Endothelial cell of umbilical vein (primary cell): ENCODE measurements around the gene SLC24A3. TPM values are rescaled to one million over a fixed set of nuclear protein-coding genes. Genes with fewer than 3 reads are reported as not detected.

Experiments
- BruUV-seq: library from RNA; stranded (reverse); fragments of 400-500 nt; replicated peaks from 2 replicates; lab custom pipeline; 2021; lab: Mats Ljungman, UMichigan
- CTCF ChIA-PET: fragments of 300-600, 350-600 bp; sonication (Branson Sonifier 250); formaldehyde crosslinking; loops from one replicate; lab custom pipeline; 2021; ENCODE audit warnings: antibody characterized with exemption, inconsistent platforms; lab: Charles Lee
- POLR2A ChIA-PET: fragments of 300-600, 350-600 bp; sonication (Branson Sonifier 250); formaldehyde crosslinking; loops from one replicate; lab custom pipeline; 2021; ENCODE audit warnings: antibody characterized with exemption, inconsistent platforms; lab: Charles Lee
- DNase-seq: peaks from one replicate; pipeline ENCODE4 v3.0.0-alpha.2; 2011; ENCODE audit warnings: low read depth, low spot score
- FAIRE-seq: peaks from 2 replicates; lab custom pipeline; 2011; peaks lifted over from hg19 to GRCh38; lab: Jason Lieb, UNC
- H2AFZ ChIP-seq: 2 replicates; pipeline ENCODE4 v1.6.0; 2012; ENCODE audit warnings: low read depth, low read length, control low read depth, inconsistent platforms
- H3K27ac ChIP-seq: 2 replicates; pipeline ENCODE4 v1.5.1; 2011; ENCODE audit warnings: low read depth, mild to moderate bottlenecking, control low read depth, low read length, moderate library complexity; ENCODE audit not compliant: insufficient read depth
- H3K27me3 ChIP-seq, 2 experiments: 2 replicates each; pipeline versions ENCODE4 v1.6.0 to v1.6.1; 2011; ENCODE audit warnings: low read length in 2 of 2, mixed read lengths in 1 of 2; ENCODE audit not compliant: control insufficient read depth in 2 of 2, insufficient read depth in 2 of 2
- H3K36me3 ChIP-seq, 2 experiments: 2 replicates in 1 of 2; 3 replicates in 1 of 2; pipeline ENCODE4 v1.5.1; 2011; ENCODE audit warnings: low read length in 2 of 2, mild to moderate bottlenecking in 1 of 2, moderate library complexity in 1 of 2; ENCODE audit not compliant: control insufficient read depth in 2 of 2, insufficient read depth in 2 of 2; ENCODE audit errors: extremely low read depth in 1 of 2
- H3K4me1 ChIP-seq: 3 replicates; pipeline ENCODE4 v1.5.1; 2011; ENCODE audit warnings: mild to moderate bottlenecking, low read length; ENCODE audit not compliant: control insufficient read depth, insufficient read depth; ENCODE audit errors: extremely low read depth
- H3K4me2 ChIP-seq: 2 replicates; pipeline ENCODE4 v1.6.1; 2011; ENCODE audit warnings: low read length, control low read depth, mixed read lengths; ENCODE audit not compliant: insufficient read depth
- H3K4me3 ChIP-seq, 3 experiments: fragments of 200-600 bp in 1 of 3; sonication (generic), shearing (Covaris generic) in 1 of 3; replicated peaks in 1 of 3; 2 replicates each; pipeline ENCODE4 v1.5.1; 2011 to 2016; ENCODE audit warnings: control low read depth in 3 of 3, low read length in 3 of 3, mild to moderate bottlenecking in 2 of 3, inconsistent platforms in 1 of 3, low read depth in 1 of 3, moderate library complexity in 1 of 3; ENCODE audit not compliant: insufficient read depth in 1 of 3
- H3K79me2 ChIP-seq: 2 replicates; pipeline ENCODE4 v1.6.0; 2012; ENCODE audit warnings: low read length, inconsistent platforms; ENCODE audit not compliant: control insufficient read depth, insufficient read depth
- H3K9ac ChIP-seq: replicated peaks from 2 replicates; pipeline ENCODE3; 2011; ENCODE audit warnings: low read length, control low read depth; ENCODE audit not compliant: insufficient read depth; ENCODE audit errors: extremely low read depth
- H3K9me1 ChIP-seq: replicated peaks from 3 replicates; pipeline ENCODE4 v1.6.0; 2011; ENCODE audit warnings: mild to moderate bottlenecking, low read length; ENCODE audit not compliant: control insufficient read depth, insufficient read depth; ENCODE audit errors: extremely low read depth
- H3K9me3 ChIP-seq: replicated peaks from 2 replicates; pipeline ENCODE4 v1.5.1; 2012; ENCODE audit warnings: low read length, inconsistent platforms; ENCODE audit not compliant: control insufficient read depth, insufficient read depth
- H4K20me1 ChIP-seq: replicated peaks from 2 replicates; pipeline ENCODE3; 2011; ENCODE audit warnings: mild to moderate bottlenecking, low read length; ENCODE audit not compliant: control insufficient read depth, insufficient read depth; ENCODE audit errors: extremely low read depth
- EZH2 ChIP-seq: IDR thresholded peaks from 2 replicates; pipeline ENCODE4 v1.6.1; 2012; ENCODE audit warnings: borderline replicate concordance, low read depth, mild to moderate bottlenecking, moderate library complexity, low read length, inconsistent platforms; ENCODE audit not compliant: severe bottlenecking
- FOS ChIP-seq: IDR thresholded peaks from 2 replicates; pipeline ENCODE4 v1.6.1; 2011; ENCODE audit warnings: mild to moderate bottlenecking, low read length, moderate library complexity, borderline replicate concordance; ENCODE audit not compliant: insufficient read depth
- GATA2 ChIP-seq: IDR thresholded peaks from 2 replicates; pipeline ENCODE4 v1.7.0; 2011; ENCODE audit warnings: low read depth, mild to moderate bottlenecking, moderate library complexity, mixed read lengths, low read length; ENCODE audit not compliant: insufficient read length, insufficient read depth
- JUN ChIP-seq: IDR thresholded peaks from 2 replicates; pipeline ENCODE4 v1.6.1; 2011; ENCODE audit warnings: borderline replicate concordance, low read depth; ENCODE audit not compliant: insufficient read length, insufficient read depth
- MAX ChIP-seq: IDR thresholded peaks from 2 replicates; pipeline ENCODE4 v1.6.1; 2011; ENCODE audit not compliant: insufficient read depth, insufficient read length
- MYC ChIP-seq: IDR thresholded peaks from one replicate; pipeline ENCODE4 v1.6.1; 2011; ENCODE audit warnings: mild to moderate bottlenecking, low read depth, low read length
- POLR2A ChIP-seq: IDR thresholded peaks from 2 replicates; pipeline ENCODE4 v1.6.1; 2012; ENCODE audit warnings: low read depth, mild to moderate bottlenecking, control low read depth, low read length
- POLR2AphosphoS5 ChIP-seq: IDR thresholded peaks from 2 replicates; pipeline ENCODE4 v1.6.1; 2012; ENCODE audit warnings: low read depth, mild to moderate bottlenecking, control low read depth, low read length, moderate library complexity; ENCODE audit not compliant: insufficient read depth
- dilution Hi-C: fragments of 300-500 bp; cut with MboI; formaldehyde crosslinking; loops from one replicate; pipeline ENCODE4 v1.15.0; 2019; ENCODE audit warnings: low sequenced_read_pairs; ENCODE audit not compliant: extremely low pct_ligation_motif_present
- intact Hi-C: fragments of 100-400 bp; cut with micrococcal nuclease; formaldehyde crosslinking; loops from one replicate; pipeline ENCODE4 v1.10.0; 2022
- polyA plus RNA-seq, 4 experiments: library from polyadenylated mRNA; depleted of rRNA in 3 of 4; stranded (reverse) in 3 of 4; unstranded in 1 of 4; fragments of >200 nt; gene quantifications; 2 replicates each; pipeline versions ENCODE4 v1.2.1 to v1.2.3, GENCODE V29; 2011 to 2012; ENCODE audit warnings: missing spikeins in 1 of 4
- total RNA-seq: library from RNA; stranded (reverse); gene quantifications from 2 replicates; pipeline ENCODE4 v1.2.3, GENCODE V29; 2021
- TF ChIP-seq, protein P1 (sequence below), 2 donors: IDR thresholded peaks; 1 replicate in 1 of 2; 2 replicates in 1 of 2; pipeline ENCODE4 v1.5.1; 2011; ENCODE audit warnings: low read length in 2 of 2, mild to moderate bottlenecking in 2 of 2, moderate library complexity in 2 of 2, control low read depth in 1 of 2, inconsistent platforms in 1 of 2, low read depth in 1 of 2; ENCODE audit not compliant: insufficient read depth in 1 of 2; ENCODE audit errors: extremely low read depth in 1 of 2

The SLC24A3 gene
- total and polyA plus RNA-seq, 2 donors (not counting 3 experiments of a cell fraction or from before 2014, with no cell fraction given): not detected

GRCh38 chr20:19265646-19266374, 53.4 kb downstream of the SLC24A3 start:
- DNase-seq (no peak), FAIRE-seq (no peak)
- Histone ChIP-seq H4K20me1 (no peaks in the 10 kb centered on the region), H3K9me3 (no peaks in the 10 kb centered on the region), H3K27me3 (no peaks in the 10 kb centered on the region), H3K4me2 (no peak overlapping the region), H3K79me2 (no peaks in the 10 kb centered on the region), H3K36me3 (no peaks in the 10 kb centered on the region), H3K4me1 (no peaks in the 10 kb centered on the region), H3K27ac (no peak overlapping the region), H2AFZ (no peak overlapping the region), H3K9ac (no peak overlapping the region), H3K4me3 (no peak overlapping the region), H3K9me1 (no peaks in the 10 kb centered on the region)
- no TSS peak for BruUV-seq
- ChIA-PET CTCF (no interaction called here), POLR2A (no interaction called here)
- intact Hi-C loops: no loop called here
- dilution Hi-C loops: no loop called here
- TF ChIP-seq MAX (no peak), POLR2A (no peak), GATA2 (no peak), EZH2 (no peak)

GRCh38 chr20:19268426-19268825, 56.0 kb downstream of the SLC24A3 start:
- H3K4me1 ChIP-seq: no peaks in the 10 kb centered on the region
- no peaks in the 10 kb centered on the region for H3K9me3 ChIP-seq
- H3K27me3 ChIP-seq: no peaks in the 10 kb centered on the region
- no peak for DNase-seq
- ChIA-PET CTCF (no interaction called here), POLR2A (no interaction called here)
- H3K9me1 ChIP-seq: no peaks in the 10 kb centered on the region
- H3K27ac ChIP-seq: no peak overlapping the region
- no peak overlapping the region for H2AFZ ChIP-seq
- intact Hi-C loops: no loop called here
- H3K9ac ChIP-seq: no peak overlapping the region
- BruUV-seq: no TSS peak
- no peaks in the 10 kb centered on the region for H3K79me2 ChIP-seq
- no peak for TF ChIP-seq MAX
- TF ChIP-seq, protein P1, sequence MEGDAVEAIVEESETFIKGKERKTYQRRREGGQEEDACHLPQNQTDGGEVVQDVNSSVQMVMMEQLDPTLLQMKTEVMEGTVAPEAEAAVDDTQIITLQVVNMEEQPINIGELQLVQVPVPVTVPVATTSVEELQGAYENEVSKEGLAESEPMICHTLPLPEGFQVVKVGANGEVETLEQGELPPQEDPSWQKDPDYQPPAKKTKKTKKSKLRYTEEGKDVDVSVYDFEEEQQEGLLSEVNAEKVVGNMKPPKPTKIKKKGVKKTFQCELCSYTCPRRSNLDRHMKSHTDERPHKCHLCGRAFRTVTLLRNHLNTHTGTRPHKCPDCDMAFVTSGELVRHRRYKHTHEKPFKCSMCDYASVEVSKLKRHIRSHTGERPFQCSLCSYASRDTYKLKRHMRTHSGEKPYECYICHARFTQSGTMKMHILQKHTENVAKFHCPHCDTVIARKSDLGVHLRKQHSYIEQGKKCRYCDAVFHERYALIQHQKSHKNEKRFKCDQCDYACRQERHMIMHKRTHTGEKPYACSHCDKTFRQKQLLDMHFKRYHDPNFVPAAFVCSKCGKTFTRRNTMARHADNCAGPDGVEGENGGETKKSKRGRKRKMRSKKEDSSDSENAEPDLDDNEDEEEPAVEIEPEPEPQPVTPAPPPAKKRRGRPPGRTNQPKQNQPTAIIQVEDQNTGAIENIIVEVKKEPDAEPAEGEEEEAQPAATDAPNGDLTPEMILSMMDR (IDR thresholded peaks at IDR 0.05; ENCODE audit: extremely low read depth in 1 of 2, insufficient read depth in 1 of 2, low read depth in 1 of 2, low read length in 2 of 2): no peak
- no peak for TF ChIP-seq MYC
- TF ChIP-seq EZH2: no peak
- no peak for TF ChIP-seq JUN
- no peak for TF ChIP-seq POLR2AphosphoS5
- no peak for TF ChIP-seq GATA2
- TF ChIP-seq POLR2A: no peak
- TF ChIP-seq FOS: no peak
- FAIRE-seq: no peak
- dilution Hi-C loops: no loop called here
- no peaks in the 10 kb centered on the region for H3K36me3 ChIP-seq
- no peaks in the 10 kb centered on the region for H4K20me1 ChIP-seq
- no peak overlapping the region for H3K4me3 ChIP-seq
- H3K4me2 ChIP-seq: no peak overlapping the region
